SK-N-SH treated with all-trans-retinoic acid at 6 μM for 48 hours (cell line): ENCODE measurements around the gene ISYNA1.

ENCODE experiments used
- ATAC-seq: fragments of 200-7000 bp; cut with Tn5 transposase; 3 replicates; pipeline ENCODE4 v1.9.1; 2020; ENCODE audit warnings: mild to moderate bottlenecking, moderate library complexity
- ARNTL ChIP-seq: fragments of 450-650 bp; formaldehyde crosslinking; IDR thresholded peaks from 2 replicates; pipeline ENCODE4 v1.5.0; 2020; ENCODE audit warnings: low read depth, mild to moderate bottlenecking, moderate library complexity, borderline replicate concordance
- BACH2 ChIP-seq: fragments of 250-450 bp; sonication (Bioruptor Pico); IDR thresholded peaks from 2 replicates; pipeline ENCODE4 v1.9.0; 2021; ENCODE audit warnings: mild to moderate bottlenecking, borderline replicate concordance
- CSDC2 ChIP-seq: fragments of 250-450 bp; sonication (Bioruptor Pico); IDR thresholded peaks from 2 replicates; pipeline ENCODE4 v1.5.0; 2020; ENCODE audit warnings: mild to moderate bottlenecking, moderate library complexity
- ESRRG ChIP-seq: fragments of 250-450 bp; sonication (Bioruptor Pico); IDR thresholded peaks from 2 replicates; pipeline ENCODE4 v1.6.1; 2021; ENCODE audit warnings: mild to moderate bottlenecking
- ISL1 ChIP-seq: fragments of 250-450 bp; sonication (Bioruptor Pico); IDR thresholded peaks from 2 replicates; pipeline ENCODE4 v2.1.2; 2022; ENCODE audit warnings: mild to moderate bottlenecking, moderate library complexity
- OSR1 ChIP-seq: fragments of 250-450 bp; sonication (Bioruptor Pico); IDR thresholded peaks from 2 replicates; pipeline ENCODE4 v1.8.0; 2022; ENCODE audit warnings: moderate library complexity, mild to moderate bottlenecking, inconsistent platforms
- PATZ1 ChIP-seq: fragments of 250-450 bp; sonication (Bioruptor Pico); IDR thresholded peaks from 2 replicates; pipeline ENCODE4 v1.8.0; 2020; ENCODE audit warnings: mild to moderate bottlenecking, moderate library complexity, borderline replicate concordance
- PPARA ChIP-seq: fragments of 250-450 bp; sonication (Bioruptor Pico); IDR thresholded peaks from 2 replicates; pipeline ENCODE4 v1.5.0; 2020; ENCODE audit warnings: mild to moderate bottlenecking, borderline replicate concordance
- SNAI2 ChIP-seq: fragments of 250-450 bp; sonication (Bioruptor Pico); IDR thresholded peaks from 2 replicates; pipeline ENCODE4 v1.5.0; 2020; ENCODE audit warnings: mild to moderate bottlenecking, moderate library complexity
- TOX ChIP-seq: fragments of 250-450 bp; sonication (Bioruptor Pico); IDR thresholded peaks from 2 replicates; pipeline ENCODE4 v1.8.0; 2021; ENCODE audit warnings: mild to moderate bottlenecking, moderate library complexity, borderline replicate concordance
- ZC3H10 ChIP-seq: fragments of 250-450 bp; sonication (Bioruptor Pico); IDR thresholded peaks from 2 replicates; pipeline ENCODE4 v1.5.1; 2021; ENCODE audit warnings: mild to moderate bottlenecking, moderate library complexity
- ZFP3 ChIP-seq: fragments of 250-450 bp; sonication (Bioruptor Pico); IDR thresholded peaks from 2 replicates; pipeline ENCODE4 v1.5.0; 2020; ENCODE audit warnings: mild to moderate bottlenecking, moderate library complexity
- ZFP30 ChIP-seq: fragments of 450-650 bp; formaldehyde crosslinking; IDR thresholded peaks from 2 replicates; pipeline ENCODE4 v1.5.0; 2022; ENCODE audit warnings: mild to moderate bottlenecking, moderate library complexity
- ZNF565 ChIP-seq: fragments of 450-650 bp; formaldehyde crosslinking; conservative IDR thresholded peaks from 2 replicates; pipeline ENCODE4 v1.5.0; 2020; ENCODE audit warnings: low read depth, mild to moderate bottlenecking, moderate library complexity
- ZNF70 ChIP-seq: fragments of 450-650 bp; formaldehyde crosslinking; IDR thresholded peaks from 2 replicates; pipeline ENCODE4 v1.5.0; 2020; ENCODE audit warnings: mild to moderate bottlenecking, moderate library complexity
- ZNF8 ChIP-seq: fragments of 450-650 bp; formaldehyde crosslinking; IDR thresholded peaks from 2 replicates; pipeline ENCODE4 v1.5.0; 2020; ENCODE audit warnings: mild to moderate bottlenecking, moderate library complexity
- TF ChIP-seq, protein P1 (sequence below): fragments of 250-450 bp; sonication (Bioruptor Pico); IDR thresholded peaks from 2 replicates; pipeline ENCODE4 v1.5.1; 2021; ENCODE audit warnings: mild to moderate bottlenecking, moderate library complexity
- TF ChIP-seq, protein P2 (sequence below): fragments of 250-450 bp; sonication (Bioruptor Pico); IDR thresholded peaks from 2 replicates; pipeline ENCODE4 v1.5.0; 2020; ENCODE audit warnings: mild to moderate bottlenecking, moderate library complexity
- TF ChIP-seq, protein P3 (sequence below): fragments of 250-450 bp; sonication (Bioruptor Pico); IDR thresholded peaks from 2 replicates; pipeline ENCODE4 v1.5.1; 2020; ENCODE audit warnings: low read depth, mild to moderate bottlenecking, moderate library complexity

ISYNA1 gene

DNA sequence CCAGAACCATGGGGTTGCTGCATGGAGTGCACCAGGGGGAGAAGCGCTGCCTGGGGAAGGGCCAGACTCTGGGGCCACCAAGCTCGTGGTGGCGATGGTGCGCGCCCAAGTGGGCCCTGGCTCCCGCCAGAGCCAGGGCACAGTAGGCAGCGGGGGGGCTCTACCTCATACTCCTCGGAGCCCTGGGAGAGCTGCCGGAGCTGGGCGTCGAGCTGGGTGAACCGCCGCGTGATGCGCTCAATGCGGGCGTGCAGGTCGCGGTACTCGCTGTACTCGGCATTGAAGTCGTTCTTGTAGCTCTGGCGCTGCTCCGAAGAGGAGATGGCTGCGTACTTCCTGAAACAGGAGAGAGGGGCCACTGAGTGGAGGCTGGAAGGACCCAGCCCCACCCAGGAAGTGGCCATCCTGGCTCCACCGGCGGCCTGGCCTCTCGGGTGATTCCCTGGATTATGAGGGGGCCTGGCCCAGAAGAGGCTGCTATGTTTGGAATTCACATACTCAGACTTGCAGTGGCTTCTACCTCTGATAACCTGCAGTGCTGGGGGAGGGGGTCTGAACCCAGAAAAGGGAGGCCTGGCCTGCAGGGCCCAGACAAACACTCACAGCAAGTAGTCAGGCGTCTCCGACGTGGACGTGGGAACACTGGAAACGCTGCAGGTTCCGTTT lies 8.3 kb upstream of the ISYNA1 start:
- TF ChIP-seq ESRRG (CRISPR knock-in tag) (no peak), OSR1 (CRISPR knock-in tag) (no peak), ZNF8 (CRISPR knock-in tag) (no peak), PPARA (CRISPR knock-in tag) (no peak), PATZ1 (CRISPR knock-in tag) (no peak), ISL1 (CRISPR knock-in tag) (no peak), TOX (CRISPR knock-in tag) (no peak), ZNF70 (CRISPR knock-in tag) (no peak), ZFP30 (no peak), ZC3H10 (CRISPR knock-in tag) (no peak)
- TF ChIP-seq, protein P1, sequence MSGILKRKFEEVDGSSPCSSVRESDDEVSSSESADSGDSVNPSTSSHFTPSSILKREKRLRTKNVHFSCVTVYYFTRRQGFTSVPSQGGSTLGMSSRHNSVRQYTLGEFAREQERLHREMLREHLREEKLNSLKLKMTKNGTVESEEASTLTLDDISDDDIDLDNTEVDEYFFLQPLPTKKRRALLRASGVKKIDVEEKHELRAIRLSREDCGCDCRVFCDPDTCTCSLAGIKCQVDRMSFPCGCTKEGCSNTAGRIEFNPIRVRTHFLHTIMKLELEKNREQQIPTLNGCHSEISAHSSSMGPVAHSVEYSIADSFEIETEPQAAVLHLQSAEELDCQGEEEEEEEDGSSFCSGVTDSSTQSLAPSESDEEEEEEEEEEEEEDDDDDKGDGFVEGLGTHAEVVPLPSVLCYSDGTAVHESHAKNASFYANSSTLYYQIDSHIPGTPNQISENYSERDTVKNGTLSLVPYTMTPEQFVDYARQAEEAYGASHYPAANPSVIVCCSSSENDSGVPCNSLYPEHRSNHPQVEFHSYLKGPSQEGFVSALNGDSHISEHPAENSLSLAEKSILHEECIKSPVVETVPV (CRISPR knock-in tag), result no peak
- TF ChIP-seq, protein P2, sequence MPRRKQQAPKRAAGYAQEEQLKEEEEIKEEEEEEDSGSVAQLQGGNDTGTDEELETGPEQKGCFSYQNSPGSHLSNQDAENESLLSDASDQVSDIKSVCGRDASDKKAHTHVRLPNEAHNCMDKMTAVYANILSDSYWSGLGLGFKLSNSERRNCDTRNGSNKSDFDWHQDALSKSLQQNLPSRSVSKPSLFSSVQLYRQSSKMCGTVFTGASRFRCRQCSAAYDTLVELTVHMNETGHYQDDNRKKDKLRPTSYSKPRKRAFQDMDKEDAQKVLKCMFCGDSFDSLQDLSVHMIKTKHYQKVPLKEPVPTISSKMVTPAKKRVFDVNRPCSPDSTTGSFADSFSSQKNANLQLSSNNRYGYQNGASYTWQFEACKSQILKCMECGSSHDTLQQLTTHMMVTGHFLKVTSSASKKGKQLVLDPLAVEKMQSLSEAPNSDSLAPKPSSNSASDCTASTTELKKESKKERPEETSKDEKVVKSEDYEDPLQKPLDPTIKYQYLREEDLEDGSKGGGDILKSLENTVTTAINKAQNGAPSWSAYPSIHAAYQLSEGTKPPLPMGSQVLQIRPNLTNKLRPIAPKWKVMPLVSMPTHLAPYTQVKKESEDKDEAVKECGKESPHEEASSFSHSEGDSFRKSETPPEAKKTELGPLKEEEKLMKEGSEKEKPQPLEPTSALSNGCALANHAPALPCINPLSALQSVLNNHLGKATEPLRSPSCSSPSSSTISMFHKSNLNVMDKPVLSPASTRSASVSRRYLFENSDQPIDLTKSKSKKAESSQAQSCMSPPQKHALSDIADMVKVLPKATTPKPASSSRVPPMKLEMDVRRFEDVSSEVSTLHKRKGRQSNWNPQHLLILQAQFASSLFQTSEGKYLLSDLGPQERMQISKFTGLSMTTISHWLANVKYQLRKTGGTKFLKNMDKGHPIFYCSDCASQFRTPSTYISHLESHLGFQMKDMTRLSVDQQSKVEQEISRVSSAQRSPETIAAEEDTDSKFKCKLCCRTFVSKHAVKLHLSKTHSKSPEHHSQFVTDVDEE (CRISPR knock-in tag), result no peak
- TF ChIP-seq, protein P3, sequence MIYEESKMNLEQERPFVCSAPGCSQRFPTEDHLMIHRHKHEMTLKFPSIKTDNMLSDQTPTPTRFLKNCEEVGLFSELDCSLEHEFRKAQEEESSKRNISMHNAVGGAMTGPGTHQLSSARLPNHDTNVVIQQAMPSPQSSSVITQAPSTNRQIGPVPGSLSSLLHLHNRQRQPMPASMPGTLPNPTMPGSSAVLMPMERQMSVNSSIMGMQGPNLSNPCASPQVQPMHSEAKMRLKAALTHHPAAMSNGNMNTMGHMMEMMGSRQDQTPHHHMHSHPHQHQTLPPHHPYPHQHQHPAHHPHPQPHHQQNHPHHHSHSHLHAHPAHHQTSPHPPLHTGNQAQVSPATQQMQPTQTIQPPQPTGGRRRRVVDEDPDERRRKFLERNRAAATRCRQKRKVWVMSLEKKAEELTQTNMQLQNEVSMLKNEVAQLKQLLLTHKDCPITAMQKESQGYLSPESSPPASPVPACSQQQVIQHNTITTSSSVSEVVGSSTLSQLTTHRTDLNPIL, result no peak
- TF ChIP-seq, all 23 proteins: peak for 0
- ATAC-seq, result no peak

DNA sequence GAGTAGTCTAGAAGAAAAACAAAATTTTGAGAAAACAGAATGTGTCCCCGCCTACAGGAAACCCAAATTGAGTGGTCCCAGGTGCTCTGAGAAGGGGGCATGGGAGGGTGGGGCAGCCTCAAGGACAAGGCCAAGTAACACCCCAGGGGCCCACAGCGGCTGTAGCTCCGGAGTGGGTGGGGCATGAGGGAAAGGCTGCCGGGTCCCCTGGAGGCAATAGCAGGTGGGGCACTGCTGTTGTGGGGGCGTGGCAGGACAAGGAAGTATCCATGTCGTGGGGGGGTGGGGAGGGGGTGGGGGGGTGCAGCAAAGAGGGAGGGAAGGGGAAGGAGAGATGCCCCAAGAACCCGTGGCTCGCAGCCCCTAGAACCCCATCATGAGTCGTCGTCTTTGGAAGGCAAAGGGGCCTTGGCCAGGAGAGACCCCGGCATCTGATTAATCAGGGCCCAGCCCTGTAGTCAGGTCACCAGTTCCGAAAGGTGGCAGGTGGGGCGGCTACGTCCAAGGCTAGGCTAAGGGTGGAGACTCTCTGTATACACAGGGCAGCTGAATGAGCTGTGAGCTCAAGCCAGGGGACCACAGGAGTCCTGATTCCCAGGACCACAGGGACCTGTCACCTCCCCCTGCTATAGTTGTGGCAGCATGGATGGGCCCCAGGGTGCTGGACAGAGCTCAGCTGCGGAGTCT lies 7.5 kb upstream of the ISYNA1 start:
- ATAC-seq, result no peak
- TF ChIP-seq CSDC2 (CRISPR knock-in tag), result no peak
- TF ChIP-seq ISL1 (CRISPR knock-in tag), result no peak
- no peak for TF ChIP-seq ARNTL (CRISPR knock-in tag)
- no peak for TF ChIP-seq ZNF8 (CRISPR knock-in tag)
- TF ChIP-seq ESRRG (CRISPR knock-in tag), result no peak
- TF ChIP-seq ZFP3, result no peak
- TF ChIP-seq, protein P3, result no peak

- ATAC-seq, result no peak
- TF ChIP-seq, protein P3, result no peak
- TF ChIP-seq CSDC2 (CRISPR knock-in tag) (no peak), ZNF8 (CRISPR knock-in tag) (no peak), ZFP3 (no peak), ZC3H10 (CRISPR knock-in tag) (no peak), ISL1 (CRISPR knock-in tag) (no peak), SNAI2 (CRISPR knock-in tag) (no peak), ZNF565 (CRISPR knock-in tag) (no peak), OSR1 (CRISPR knock-in tag) (no peak), ESRRG (CRISPR knock-in tag) (no peak), ZNF70 (CRISPR knock-in tag) (no peak), ARNTL (CRISPR knock-in tag) (no peak), BACH2 (CRISPR knock-in tag) (no peak), ZFP30 (no peak), PPARA (CRISPR knock-in tag) (no peak)
- TF ChIP-seq, protein P1 (CRISPR knock-in tag), result no peak
- TF ChIP-seq, protein P2 (CRISPR knock-in tag), result no peak
Measured at GRCh38 chr19:18444513-18444912, 6.6 kb upstream of the ISYNA1 start.
